ENCODE results near the gene CFAP119.

GRCh38 chr16:30766206-30766932, 4.5 kb upstream of the CFAP119 start:
- TF ChIP-seq ATF1 (CRISPR knock-in tag; IDR thresholded peaks at IDR 0.05) (no peak), ATF1 (tag; IDR thresholded peaks at IDR 0.05) (no peak), SP2 (IDR thresholded peaks at IDR 0.05; ENCODE audit: extremely low read depth, low read depth, low read length, poor library complexity, severe bottlenecking) (no peak), CHD2 (IDR thresholded peaks at IDR 0.05; ENCODE audit: low read depth, low read length) (no peak), NFIX (CRISPR knock-in tag; IDR thresholded peaks at IDR 0.05; ENCODE audit: low read depth) (no peak), SMAD1 (IDR thresholded peaks at IDR 0.05; ENCODE audit: low read depth, low read length, partially characterized antibody) (no peak), CTCF (IDR thresholded peaks at IDR 0.05 in 2 of 3, conservative IDR thresholded peaks at IDR 0.05 in 1 of 3; ENCODE audit: insufficient read depth in 2 of 3, low read depth in 1 of 3, low read length in 3 of 3) (no peak), ATF2 (CRISPR knock-in tag; IDR thresholded peaks at IDR 0.05) (no peak), ZNF644 (tag; IDR thresholded peaks at IDR 0.05; ENCODE audit: low read depth) (no peak), FOS (IDR thresholded peaks at IDR 0.05; ENCODE audit: extremely low read depth, insufficient read length) (no peak), SMARCA4 (IDR thresholded peaks at IDR 0.05) (no peak), XRCC3 (IDR thresholded peaks at IDR 0.05) (no peak), FOXP4 (CRISPR knock-in tag; IDR thresholded peaks at IDR 0.05; ENCODE audit: borderline replicate concordance) (no peak), ZNF239 (CRISPR knock-in tag; IDR thresholded peaks at IDR 0.05) (no peak), FIP1L1 (IDR thresholded peaks at IDR 0.05; ENCODE audit: low read depth, low read length, poor library complexity, severe bottlenecking) (no peak)

Data from K562 (cell line).